GM19043 (cell line): ENCODE results near the gene BTBD10.
"Not testable (repeated sequence)": the region's sequence is repeated elsewhere in the genome, so short reads cannot be mapped to it uniquely, and the experiment has no call there.

Experiments used
- ATAC-seq: cut with Tn5 transposase; IDR thresholded peaks from one replicate; pipeline ENCODE4 v1.9.1; 2021; ENCODE audit warnings: low read depth; ENCODE audit not compliant: unreplicated experiment

The BTBD10 gene

DNA sequence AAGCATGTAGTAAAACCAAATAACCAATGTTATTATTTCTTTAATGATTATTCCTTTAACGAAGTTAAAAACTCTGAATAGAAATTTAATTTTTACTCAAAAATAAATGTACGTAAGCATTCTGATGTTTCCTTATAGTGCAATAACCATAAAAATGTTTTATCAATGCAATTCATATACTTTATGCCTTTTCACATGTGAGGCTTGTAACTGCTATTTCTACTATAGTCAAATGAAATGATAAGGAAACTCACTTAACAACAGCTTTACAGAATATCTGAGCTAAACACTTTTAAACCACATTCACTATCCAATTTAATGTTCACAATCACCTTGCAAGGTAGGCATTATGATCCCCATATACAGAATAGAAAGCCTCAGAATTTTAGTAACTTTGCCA lies 17.4 kb downstream of the BTBD10 start:
- no peak for ATAC-seq

DNA sequence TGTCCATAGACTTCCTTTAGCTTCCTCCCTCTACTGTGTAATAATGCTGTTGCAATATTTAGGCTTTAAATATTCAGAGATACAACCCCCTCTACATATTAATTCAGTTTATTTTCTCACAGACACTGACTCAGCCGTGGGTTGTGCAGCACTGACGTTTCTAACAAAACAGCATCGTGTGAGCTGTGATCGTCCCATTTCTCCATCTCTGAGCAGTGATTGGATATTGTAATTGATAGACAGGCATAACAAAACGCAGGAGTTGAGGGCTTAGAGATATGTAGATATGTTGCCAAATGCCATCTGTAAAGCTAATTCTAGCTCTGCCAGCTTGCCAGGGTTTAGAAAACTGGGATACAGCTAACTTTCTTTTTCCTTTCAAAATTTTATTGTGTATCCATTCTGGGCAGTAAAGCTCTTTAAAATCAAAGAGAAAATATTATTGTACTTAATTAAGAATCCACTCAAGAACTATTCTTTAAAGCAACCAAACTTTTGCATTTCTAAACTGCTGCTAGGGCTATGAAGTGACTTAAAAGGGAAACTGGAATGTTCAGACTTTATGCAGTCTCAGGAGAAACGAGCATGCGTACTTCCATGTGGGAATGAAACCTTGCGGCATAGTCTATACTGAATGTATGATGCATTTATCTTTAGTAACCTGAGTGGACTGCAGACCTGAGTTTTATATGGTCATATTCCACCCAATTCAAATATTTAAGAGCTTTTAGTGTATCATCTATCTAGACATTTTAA lies 22.7 kb downstream of the BTBD10 start:
- no peak for ATAC-seq

DNA sequence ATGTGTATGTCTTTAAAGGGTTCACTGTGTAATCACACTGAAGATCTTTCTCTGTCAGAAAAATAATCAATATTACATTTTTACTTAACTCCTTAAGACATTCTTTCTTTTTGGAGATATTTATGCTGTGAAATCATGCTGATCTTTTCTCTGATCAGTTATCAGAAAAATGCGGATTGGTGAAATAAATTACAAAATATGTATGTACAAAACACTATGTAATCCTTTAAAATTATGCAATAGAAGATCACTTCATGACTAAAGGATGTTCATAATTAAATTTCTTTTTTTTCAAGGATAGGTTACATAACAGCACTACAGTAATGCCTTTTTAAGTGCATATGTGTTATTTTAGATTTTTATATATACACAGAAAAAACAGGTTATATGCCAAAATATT lies 24.7 kb downstream of the BTBD10 start:
- ATAC-seq = no peak

DNA sequence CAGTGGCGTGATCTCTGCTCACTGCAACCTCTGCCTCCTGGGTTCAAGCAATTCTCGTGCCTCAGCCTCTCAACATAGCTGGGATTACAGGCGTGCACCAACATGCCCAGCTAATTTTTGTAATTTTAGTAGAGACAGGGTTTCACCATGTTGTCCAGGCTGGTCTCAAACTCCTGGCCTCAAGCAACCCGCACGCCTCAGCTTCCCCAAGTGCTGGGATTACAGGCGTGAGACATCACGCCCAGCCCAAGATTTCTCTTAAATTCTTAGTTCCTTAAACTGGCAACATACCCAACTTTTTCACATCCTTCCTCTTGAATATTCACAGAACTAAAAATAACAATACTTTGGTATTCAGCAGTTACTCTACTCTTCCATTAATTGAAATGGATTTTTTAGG lies 26.2 kb downstream of the BTBD10 start:
- ATAC-seq = not testable (repeated sequence)

DNA sequence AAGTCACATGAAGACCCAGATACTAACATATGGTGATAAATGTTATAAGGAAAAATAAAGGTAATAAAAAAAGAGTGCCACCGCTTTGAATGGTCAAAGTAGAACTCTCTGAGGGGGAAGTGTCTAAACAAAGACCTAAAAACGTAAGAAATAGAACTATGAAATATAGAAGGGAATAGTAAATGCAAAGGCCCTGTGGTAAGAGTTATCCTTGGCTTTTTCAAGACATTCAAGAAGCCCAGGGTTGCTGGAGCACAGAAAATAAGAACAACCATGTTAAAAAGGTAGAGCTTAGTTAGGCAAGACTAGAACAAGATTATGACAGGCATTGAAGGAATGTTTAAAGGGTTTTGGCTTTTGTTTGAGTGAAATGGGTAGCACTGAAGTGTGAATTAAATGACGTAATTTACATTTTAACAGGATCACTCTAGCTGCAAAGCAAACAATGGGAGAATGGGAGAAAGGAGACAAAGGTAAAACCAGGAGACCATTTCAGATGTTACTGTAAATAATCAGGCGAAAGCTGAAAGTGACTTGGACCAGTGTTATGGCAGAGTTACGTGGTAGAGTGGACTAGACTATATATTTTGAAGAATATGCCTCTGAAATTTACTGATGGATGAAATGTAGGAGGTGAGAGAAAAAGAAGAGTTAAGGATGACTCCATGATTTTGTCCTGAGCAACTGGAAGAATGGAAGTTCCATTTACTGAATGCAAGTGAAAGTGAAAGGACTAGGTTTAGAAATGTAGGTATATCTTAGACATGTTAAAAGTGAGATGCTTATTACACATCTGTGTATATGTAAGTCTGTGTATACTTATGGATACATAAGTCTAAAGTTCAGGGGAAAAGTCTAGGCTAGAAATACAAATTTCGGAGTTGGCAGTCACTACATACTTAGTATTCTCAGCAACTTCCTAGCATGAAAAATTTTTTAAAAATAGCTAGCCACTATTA lies 28.5 kb downstream of the BTBD10 start:
- no peak for ATAC-seq

DNA sequence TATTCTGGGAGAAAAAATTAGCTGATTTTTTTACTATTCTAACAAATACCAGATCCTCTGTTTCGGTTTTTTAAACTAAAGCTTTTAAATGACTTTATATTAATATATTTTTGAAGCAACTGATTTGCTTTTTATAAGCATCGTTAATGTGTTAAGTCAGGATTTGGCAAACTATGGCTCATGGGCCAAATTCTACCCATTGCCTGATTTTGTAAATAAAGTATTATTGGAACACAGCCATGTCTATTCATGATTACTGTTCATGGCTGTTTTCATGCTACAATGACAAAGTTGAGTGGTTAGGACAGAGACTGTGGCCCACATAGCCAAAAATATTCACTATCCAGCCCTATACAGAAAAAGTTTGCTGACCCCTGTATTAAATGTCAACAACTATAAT lies 29.6 kb downstream of the BTBD10 start:
- ATAC-seq = no peak

DNA sequence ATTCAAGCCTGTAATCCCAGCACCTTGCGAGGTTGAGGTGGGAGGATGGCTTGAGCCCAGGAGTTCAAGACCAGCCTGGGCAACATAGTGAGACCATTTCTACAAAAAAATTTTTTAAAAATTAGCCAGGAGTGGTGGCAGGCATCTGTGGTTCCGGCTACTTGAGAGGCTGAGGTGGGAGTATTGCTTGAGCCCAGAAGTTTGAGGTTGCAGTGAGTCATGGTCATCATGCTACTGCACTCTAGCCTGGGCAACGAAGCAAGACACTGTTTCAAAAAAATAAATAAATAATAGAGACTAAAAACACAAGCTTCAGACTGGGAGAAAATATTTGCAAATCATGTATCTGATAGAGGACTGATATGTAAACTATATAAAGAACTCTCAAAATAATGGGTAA lies 33.2 kb downstream of the BTBD10 start:
- no peak for ATAC-seq

DNA sequence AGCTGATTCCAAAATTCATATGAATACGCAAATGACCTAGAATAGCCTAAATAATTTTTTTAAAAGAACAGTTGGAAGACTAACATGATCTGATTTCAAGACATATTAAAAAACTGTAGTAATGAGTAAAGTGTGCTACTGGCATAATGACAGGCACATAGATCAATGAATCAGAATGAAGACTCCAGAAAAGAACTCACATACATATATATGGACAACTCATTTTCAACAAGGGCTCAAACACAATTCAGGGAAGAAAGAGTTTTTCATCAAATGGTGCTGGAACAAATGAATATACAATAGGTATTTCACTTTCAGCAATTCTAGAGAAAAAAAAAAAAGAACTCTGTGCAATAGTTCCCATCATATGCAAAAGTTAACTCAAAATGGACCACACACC lies 33.7 kb downstream of the BTBD10 start:
- no peak for ATAC-seq

DNA sequence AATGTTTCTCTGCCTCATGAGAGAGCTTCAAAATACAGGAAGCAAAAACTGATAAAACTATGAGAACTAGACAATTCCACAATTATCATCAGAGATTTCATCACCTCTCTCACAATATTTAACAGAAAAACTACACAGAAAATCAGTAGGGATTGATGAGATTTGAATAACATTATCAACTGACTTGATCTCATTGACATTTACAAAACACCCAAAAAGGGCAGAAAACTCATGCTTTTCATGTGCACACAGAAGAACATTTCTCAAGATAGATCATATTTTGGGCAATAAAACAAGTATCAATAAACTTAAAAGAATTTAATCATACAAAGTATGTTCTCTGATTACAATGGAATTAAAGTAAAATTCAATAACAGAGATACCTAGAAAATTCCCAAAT lies 35.6 kb downstream of the BTBD10 start:
- no peak for ATAC-seq

DNA sequence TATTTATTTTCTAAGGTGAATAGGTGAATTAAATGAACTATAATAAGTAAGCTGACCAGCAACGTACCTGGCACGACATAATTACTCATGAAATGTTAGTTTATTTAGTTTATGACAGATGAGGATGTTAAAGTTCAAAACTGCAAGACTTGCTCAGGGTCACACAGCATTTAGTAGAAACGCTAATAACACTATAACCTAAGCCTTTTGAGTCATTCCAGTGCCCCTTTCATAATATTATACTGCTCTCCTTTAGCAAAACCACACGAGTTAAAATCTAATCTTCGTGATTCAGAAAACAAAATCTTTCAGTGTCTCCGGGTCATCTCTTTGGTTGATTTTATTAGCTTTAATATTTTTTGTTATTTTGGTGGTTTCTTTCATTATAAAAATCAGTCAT lies 39.6 kb downstream of the BTBD10 start:
- no peak for ATAC-seq

DNA sequence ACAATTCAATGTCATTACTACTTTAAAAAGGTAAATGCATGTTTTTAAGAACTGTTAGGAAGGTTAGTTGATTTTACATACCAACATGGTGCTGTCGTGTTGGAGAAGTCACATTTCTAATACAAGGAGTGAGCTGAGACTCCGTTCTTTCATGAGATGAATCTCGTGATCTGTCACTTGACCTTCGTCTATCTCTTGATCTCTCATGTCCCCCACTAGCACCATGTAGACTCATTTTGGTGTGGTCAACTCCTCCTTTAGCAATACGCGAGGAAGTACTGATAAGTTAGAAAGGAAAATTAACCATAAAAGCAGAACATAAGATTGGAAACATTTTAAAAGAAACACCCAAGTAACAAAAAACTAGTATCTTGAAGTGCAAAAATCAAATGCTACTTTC lies 41.5 kb downstream of the BTBD10 start:
- ATAC-seq = no peak

DNA sequence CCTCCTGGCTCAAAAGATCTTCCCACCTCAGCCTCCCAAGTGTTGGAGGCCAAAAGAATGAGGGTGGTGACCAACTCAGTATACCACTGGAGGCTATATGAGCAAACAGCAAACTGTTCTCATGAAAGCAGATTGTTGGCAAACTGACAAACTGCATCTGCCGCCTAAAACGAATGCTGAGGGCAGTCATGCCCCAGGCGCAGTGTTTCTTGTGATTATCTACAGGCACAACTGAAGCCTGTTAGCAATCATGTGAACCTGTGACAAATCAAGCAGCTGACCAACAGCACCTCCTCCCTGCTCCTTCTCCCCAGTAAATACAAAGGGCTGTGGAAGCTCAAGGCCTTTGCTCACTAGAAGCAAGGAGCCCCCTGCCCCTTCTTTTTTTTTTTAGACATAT lies 47.8 kb downstream of the BTBD10 start:
- ATAC-seq = no peak

DNA sequence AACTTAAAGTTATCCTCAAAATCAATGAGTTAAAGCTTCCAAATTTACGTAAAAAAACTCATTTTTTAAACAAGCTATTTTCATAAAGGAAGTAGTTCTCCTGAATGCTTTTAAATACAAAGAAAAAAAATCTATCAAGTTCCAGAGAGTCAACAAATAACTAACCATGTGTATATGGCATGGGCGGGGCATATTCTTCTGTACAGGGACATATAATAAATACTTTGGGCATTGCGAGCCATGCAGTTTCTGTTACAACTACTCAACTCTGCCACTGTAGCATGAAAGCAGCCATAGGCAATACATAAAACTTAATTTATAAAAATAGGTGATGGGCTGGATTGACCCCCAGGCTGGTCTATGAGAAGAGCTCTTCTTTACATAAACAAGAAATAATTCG lies 57.8 kb downstream of the BTBD10 start:
- ATAC-seq = no peak

DNA sequence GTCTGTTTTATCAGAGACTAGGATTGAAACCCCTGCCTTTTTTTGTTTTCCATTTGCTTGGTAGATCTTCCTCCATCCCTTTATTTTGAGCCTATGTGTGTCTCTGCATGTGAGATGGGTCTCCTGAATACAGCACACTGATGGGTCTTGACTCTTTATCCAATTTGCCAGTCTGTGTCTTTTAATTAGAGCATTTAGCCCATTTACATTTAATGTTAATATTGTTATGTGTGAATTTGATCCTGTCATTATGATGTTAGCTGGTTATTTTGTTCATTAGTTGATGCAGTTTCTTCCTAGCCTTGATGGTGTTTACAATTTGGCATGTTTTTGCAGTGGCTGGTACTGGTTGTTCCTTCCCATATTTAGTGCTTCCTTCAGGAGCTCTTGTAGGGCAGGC lies 64.7 kb downstream of the BTBD10 start:
- ATAC-seq = not testable (repeated sequence)

DNA sequence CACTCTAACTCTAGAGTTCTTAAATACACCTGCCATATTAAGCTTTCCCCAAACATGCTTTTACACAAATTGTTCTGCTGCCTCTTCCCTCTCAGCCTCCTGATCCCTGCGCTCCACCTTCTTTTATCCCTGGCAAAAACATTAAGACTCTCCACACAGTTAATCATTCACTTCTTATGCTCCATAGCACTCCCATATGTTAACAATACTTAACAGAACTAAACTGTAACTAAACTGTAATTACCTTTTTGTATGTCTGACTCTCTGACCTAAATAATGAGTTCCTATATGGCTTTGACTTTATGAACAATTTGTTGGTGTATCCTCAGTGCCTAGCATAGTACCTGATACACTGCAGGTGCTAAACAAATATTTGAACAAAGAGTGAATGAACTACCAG lies 71.8 kb downstream of the BTBD10 start:
- no peak for ATAC-seq

DNA sequence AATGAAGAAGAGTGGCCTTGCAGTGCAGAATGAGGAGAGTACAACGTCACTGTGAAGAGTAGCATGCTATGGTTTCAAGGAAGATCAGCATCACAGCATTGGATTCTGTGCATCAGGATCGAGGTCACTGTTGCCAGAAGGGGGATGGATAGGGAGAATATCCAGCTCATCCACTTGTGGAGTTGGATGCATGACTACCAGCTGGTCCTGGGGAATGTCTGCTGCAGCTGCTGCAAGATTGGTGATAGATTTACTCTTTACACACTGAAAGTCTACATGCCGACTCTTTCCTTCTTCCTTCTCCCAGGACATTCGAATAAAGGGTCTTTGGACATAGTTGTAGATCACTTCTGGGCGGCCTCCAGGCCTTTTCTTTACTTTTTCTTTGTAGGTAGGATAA lies 74.3 kb downstream of the BTBD10 start:
- ATAC-seq = no peak

DNA sequence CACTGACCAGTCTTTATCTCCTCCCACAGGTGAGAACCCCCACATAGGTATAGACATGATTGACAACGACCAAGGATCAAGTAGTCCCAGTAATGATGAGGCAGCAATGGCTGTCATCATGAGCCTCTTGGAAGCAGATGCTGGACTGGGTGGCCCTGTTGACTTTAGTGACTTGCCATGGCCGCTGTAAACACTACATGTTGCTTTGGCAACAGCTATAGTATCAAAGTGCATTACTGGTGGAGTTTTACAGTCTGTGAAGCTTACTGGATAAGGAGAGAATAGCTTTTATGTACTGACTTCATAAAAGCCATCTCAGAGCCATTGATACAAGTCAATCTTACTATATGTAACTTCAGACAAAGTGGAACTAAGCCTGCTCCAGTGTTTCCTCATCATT lies 76.5 kb downstream of the BTBD10 start:
- no peak for ATAC-seq

DNA sequence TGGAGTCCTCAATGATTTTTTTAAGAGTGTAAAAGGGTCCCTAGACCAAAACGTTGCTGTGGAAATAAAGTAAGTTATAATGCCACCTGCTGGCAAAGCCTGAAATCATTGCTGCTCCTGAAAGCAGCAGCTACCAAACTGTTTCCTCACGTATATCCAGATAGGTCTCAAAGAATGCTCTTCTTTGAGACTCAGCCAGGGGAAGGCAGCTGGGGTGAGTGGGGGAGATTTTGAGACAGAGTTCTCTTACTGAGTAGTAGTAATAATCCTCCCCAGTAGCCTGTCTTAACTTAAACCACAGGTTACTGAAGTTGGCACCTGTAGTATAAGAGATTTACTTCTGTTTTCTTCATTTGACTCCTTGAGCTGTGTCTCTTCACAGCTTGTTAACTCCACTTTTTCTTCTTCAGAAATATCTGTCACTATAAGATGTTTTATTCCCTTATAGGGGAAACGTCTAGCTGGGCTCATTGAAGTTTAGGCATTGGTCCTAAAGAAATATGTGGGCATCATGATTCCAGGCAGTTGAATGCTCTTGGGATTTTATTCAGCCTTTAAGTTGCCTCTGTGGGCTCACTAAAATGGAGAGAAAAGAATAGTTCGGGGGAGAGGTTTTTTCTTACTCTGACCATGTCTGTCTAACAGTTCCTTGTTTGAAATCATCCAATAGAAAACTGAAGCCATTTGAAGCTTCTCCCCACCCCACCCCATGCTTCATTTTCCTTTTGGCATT lies 77.9 kb downstream of the BTBD10 start:
- no peak for ATAC-seq

DNA sequence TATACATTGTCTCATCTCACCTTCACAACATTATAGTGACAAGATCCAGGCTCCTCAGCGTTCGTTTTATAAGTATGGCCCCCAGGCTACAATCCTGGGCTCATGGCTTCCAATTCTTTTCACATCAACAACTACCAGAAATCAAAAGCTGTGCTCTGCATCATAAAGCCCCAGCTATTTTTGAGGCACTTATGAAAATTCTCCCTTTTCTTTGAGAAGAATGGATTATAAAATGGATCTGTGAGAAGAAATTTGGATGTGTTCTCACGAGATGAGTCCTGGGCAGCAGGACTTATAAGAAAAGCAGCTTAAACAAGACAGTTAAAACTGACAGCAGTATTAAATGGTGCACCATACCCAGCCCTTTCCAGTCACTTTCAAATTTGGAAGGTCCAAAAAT lies 80.3 kb downstream of the BTBD10 start:
- ATAC-seq = no peak

DNA sequence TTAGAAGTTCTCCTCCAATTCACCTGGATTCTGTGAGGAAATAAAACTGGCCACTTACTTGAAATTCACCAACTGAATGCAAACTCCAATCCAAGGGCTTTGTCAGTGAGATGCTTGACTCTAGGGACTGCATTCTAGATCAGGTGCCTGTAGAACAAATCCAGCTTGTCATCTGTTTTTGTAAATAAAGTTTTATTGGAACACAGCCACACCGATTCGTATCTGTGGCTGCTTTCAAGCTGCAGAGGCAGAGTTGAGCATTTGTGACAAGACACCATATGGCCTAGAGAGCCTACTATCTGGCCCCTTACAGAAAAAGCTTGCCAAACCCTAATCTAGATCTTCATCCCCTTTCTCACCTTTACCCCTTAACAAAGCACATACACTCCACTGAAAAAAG lies 82.3 kb downstream of the BTBD10 start:
- ATAC-seq = no peak

DNA sequence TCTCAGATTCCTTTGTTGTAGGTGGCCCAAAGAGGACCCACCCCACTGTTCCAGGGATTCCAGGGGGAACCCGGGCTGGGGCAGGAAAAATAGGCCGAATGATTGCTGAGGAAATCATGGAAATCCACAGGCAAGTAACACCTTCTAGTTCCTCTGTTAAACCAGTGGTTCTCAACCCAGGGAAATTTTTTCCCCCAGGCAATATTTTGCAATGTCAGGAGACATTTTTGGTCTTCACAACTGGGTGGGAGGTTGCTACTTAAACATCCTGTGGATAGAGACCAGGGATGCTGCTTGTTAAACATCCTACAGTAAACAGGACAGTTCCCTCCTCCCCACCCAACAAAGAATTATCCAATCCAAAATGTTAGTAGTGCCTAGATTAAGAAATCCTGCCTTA lies 84.7 kb downstream of the BTBD10 start:
- no peak for ATAC-seq
